Epithelial cell of esophagus (primary cell): Measurements from ENCODE around the gene CLEC16A.
A peak's percentile ranks its signal among the peaks of the same experiment; 100 is the strongest.

ENCODE experiments used
- DNase-seq: peaks from one replicate; pipeline ENCODE4 v3.0.0; 2010; ENCODE audit warnings: low read depth
- H3K4me3 ChIP-seq: 2 replicates; pipeline ENCODE4 v1.5.1; 2011; ENCODE audit warnings: mild to moderate bottlenecking, low read length, control low read depth
- CTCF ChIP-seq: IDR thresholded peaks from 2 replicates; pipeline ENCODE4 v1.5.1; 2011; ENCODE audit warnings: low read depth, mild to moderate bottlenecking, low read length, control low read depth, inconsistent platforms; ENCODE audit not compliant: insufficient read depth; ENCODE audit errors: missing control alignments

CLEC16A gene

GRCh38 chr16:11038777-11039176 lies 94.4 kb downstream of the CLEC16A start:
- no peak for TF ChIP-seq CTCF
- no peak overlapping the region for H3K4me3 ChIP-seq
- DNase-seq: peak; percentile 95

- TF ChIP-seq CTCF: no peak
- DNase-seq: no peak
- H3K4me3 ChIP-seq: no peak overlapping the region
Observed at GRCh38 chr16:11039726-11040125, 95.4 kb downstream of the CLEC16A start.

- no peak for DNase-seq
- no peak overlapping the region for H3K4me3 ChIP-seq
- no peak for TF ChIP-seq CTCF
Observed at GRCh38 chr16:11042191-11042590, 97.8 kb downstream of the CLEC16A start.

GRCh38 chr16:11045441-11045840 lies 101.1 kb downstream of the CLEC16A start:
- no peak for TF ChIP-seq CTCF
- H3K4me3 ChIP-seq: no peak overlapping the region
- no peak for DNase-seq

- H3K4me3 ChIP-seq: no peak overlapping the region
- DNase-seq: no peak
- TF ChIP-seq CTCF: no peak
Observed at GRCh38 chr16:11045846-11046245, 101.5 kb downstream of the CLEC16A start.

- no peak overlapping the region for H3K4me3 ChIP-seq
- no peak for TF ChIP-seq CTCF
- DNase-seq: no peak
Observed at GRCh38 chr16:11046382-11046931, 102.1 kb downstream of the CLEC16A start.

GRCh38 chr16:11047057-11047456 lies 102.7 kb downstream of the CLEC16A start:
- DNase-seq: no peak
- no peak for TF ChIP-seq CTCF
- H3K4me3 ChIP-seq: no peak overlapping the region
